Brain microvascular endothelial cell (primary cell): Measurements from ENCODE around the gene IWS1.

Source experiments
- DNase-seq: peaks from one replicate; pipeline ENCODE4 v3.0.0-alpha.2; 2020
- H3K27ac ChIP-seq: fragments of 250-450 bp; sonication (Bioruptor Pico); 2 replicates; pipeline ENCODE4 v1.5.1; 2020; ENCODE audit warnings: mild to moderate bottlenecking, moderate library complexity
- H3K27me3 ChIP-seq: fragments of 250-450 bp; sonication (Bioruptor Pico); replicated peaks from 2 replicates; pipeline ENCODE4 v1.5.1; 2020; ENCODE audit warnings: mild to moderate bottlenecking
- H3K36me3 ChIP-seq: fragments of 250-450 bp; sonication (Bioruptor Pico); replicated peaks from 2 replicates; pipeline ENCODE4 v1.5.1; 2020; ENCODE audit warnings: mild to moderate bottlenecking
- H3K4me3 ChIP-seq: 2 replicates; pipeline ENCODE4 v1.5.1; 2011; ENCODE audit warnings: low read depth, mild to moderate bottlenecking, control low read depth, low read length, moderate library complexity
- CTCF ChIP-seq: IDR thresholded peaks from 2 replicates; pipeline ENCODE4 v1.5.1; 2011; ENCODE audit warnings: low read depth, mild to moderate bottlenecking, moderate library complexity, low read length, control low read depth, inconsistent platforms; ENCODE audit errors: missing control alignments
- in situ Hi-C: cut with HindIII; loops from 2 replicates; pipeline ENCODE4 v1.10.0; 2017; ENCODE audit warnings: low sequenced_read_pairs, low pct_ligation_motif_present

IWS1 gene

GRCh38 chr2:127472268-127472667, 54.0 kb downstream of the IWS1 start:
- Histone ChIP-seq H3K4me3 (no peak overlapping the region), H3K27ac (no peak overlapping the region), H3K36me3 (no peaks in the 10 kb centered on the region), H3K27me3 (no peaks in the 10 kb centered on the region)
- no peak for TF ChIP-seq CTCF
- DNase-seq: no peak
- in situ Hi-C loops: loop anchor here (25.0 kb wide), 1 partner anchor 110 kb away; no protein-coding TSS in a partner anchor

GRCh38 chr2:127471286-127471988, 54.9 kb downstream of the IWS1 start:
- TF ChIP-seq CTCF: no peak

GRCh38 chr2:127469974-127470373, 56.3 kb downstream of the IWS1 start:
- H3K36me3 ChIP-seq: no peaks in the 10 kb centered on the region
- H3K27me3 ChIP-seq: no peaks in the 10 kb centered on the region
- no peak for DNase-seq
- in situ Hi-C loops: loop anchor here (25.0 kb wide), 1 partner anchor 108 kb away; no protein-coding TSS in a partner anchor
- no peak overlapping the region for H3K27ac ChIP-seq
- TF ChIP-seq CTCF: no peak
- no peak overlapping the region for H3K4me3 ChIP-seq

More at GRCh38 chr2:127471286-127471988, 54.9 kb downstream of the IWS1 start:
- Histone ChIP-seq H3K36me3 (no peaks in the 10 kb centered on the region), H3K27ac (no peak overlapping the region), H3K4me3 (no peak overlapping the region), H3K27me3 (no peaks in the 10 kb centered on the region)
- no peak for DNase-seq
- in situ Hi-C loops: loop anchor here (25.0 kb wide), 1 partner anchor 109 kb away; no protein-coding TSS in a partner anchor

GRCh38 chr2:127469051-127469450, 57.2 kb downstream of the IWS1 start:
- H3K27ac ChIP-seq: no peak overlapping the region
- no peaks in the 10 kb centered on the region for H3K36me3 ChIP-seq
- no peak for TF ChIP-seq CTCF
- in situ Hi-C loops: loop anchor here (25.0 kb wide), 1 partner anchor 107 kb away; no protein-coding TSS in a partner anchor
- no peaks in the 10 kb centered on the region for H3K27me3 ChIP-seq
- DNase-seq: no peak
- no peak overlapping the region for H3K4me3 ChIP-seq

GRCh38 chr2:127465258-127465657, 61.0 kb downstream of the IWS1 start:
- no peaks in the 10 kb centered on the region for H3K36me3 ChIP-seq
- H3K27ac ChIP-seq: no peak overlapping the region
- no peaks in the 10 kb centered on the region for H3K27me3 ChIP-seq
- in situ Hi-C loops: loop anchor here (25.0 kb wide), 1 partner anchor 103 kb away; no protein-coding TSS in a partner anchor
- TF ChIP-seq CTCF: no peak
- no peak overlapping the region for H3K4me3 ChIP-seq
- no peak for DNase-seq
